Peyer's patch (tissue), 4 donors: ENCODE measurements around the gene ELOVL6.

ENCODE experiments used
- CTCF ChIP-seq, 6 experiments: fragments of 450-650 bp in 4 of 6; fragments of 200-600 bp in 2 of 6; sonication (generic) in 1 of 6; IDR thresholded peaks; one replicate each; pipeline ENCODE4 v1.5.1; 2017 to 2019; ENCODE audit warnings: antibody characterized with exemption in 6 of 6, mild to moderate bottlenecking in 3 of 6, moderate library complexity in 1 of 6
- POLR2A ChIP-seq, 2 donors: fragments of 450-650 bp; IDR thresholded peaks; one replicate each; pipeline ENCODE4 v1.5.1; 2017; ENCODE audit warnings: antibody characterized with exemption in 2 of 2, mild to moderate bottlenecking in 2 of 2, moderate library complexity in 2 of 2

- no peak for TF ChIP-seq CTCF (IDR thresholded peaks at IDR 0.05)
- TF ChIP-seq POLR2A (IDR thresholded peaks at IDR 0.05), result no peak
Measured at GRCh38 chr4:110229266-110229665, 30.9 kb upstream of the ELOVL6 start.
